Measurements from ENCODE around the gene XAGE2. TPM values are rescaled to one million over a fixed set of nuclear protein-coding genes. Genes with fewer than 3 reads are reported as not detected.

The XAGE2 gene
- total and polyA plus RNA-seq, 2 of the 4 experiments (the other 2 are of a cell fraction): not detected

DNA sequence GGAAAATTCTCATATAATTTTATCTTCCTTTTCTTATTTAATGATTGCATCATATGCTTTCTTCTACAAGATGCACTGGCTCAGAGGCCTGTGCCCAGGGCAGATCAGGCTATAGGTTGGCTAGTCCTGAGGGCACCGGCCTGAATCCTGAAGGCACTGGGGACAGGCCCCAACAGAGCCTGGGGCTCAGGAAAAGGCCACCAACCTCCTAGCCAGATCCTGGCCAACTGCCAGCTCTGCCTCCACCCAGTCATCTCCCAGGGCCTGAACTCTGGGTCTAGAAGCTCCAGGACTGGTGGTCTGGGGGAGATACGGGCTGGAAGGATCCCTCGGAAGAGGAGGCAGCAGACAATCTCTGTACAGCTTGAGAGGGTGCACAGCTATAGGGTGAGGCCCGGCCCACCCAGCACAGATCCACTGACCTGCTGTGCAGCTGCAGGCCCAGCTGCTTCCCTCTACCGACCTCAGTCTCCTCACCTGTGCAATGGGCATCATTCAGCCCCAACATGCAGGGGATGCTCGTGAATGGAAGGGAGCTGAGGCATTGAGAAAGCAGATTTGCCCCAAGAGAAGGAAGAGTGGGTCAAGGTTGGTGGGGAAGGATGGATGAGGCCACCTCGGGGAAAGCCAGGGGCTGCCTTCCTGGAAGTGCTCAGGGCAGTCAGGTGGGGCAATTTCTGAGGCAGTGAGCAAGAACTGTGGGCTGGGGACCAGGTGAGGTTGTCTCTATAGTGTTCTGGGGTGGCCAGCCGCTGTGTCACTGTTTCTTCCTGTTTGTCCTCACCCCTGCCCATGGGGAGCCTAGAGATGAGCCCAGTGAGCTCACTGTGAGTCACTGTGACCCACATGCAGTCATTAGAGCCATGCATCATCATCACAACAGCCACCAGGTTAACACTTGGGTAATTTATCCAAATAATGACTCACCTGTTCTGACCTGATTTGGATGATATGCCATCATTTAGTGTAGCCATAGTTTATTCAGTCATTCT lies 22.4 kb upstream of the XAGE2 start:
- Histone ChIP-seq H2BK15ac (ENCODE audit: low read depth, low read length) (no peak overlapping the region), H4K20me1 (ENCODE audit: insufficient read depth, low read length) (no peaks in the 10 kb centered on the region), H3K27me3 (ENCODE audit: control insufficient read depth, insufficient read depth, low read length) (peaks cover 8% of the 10 kb centered on the region), H3K4ac (ENCODE audit: low read depth, low read length) (no peak overlapping the region), H3K9me3 (ENCODE audit: control insufficient read depth, insufficient read depth, low read length) (no peaks in the 10 kb centered on the region), H3K4me3 (ENCODE audit: insufficient read depth, low read depth, low read length) (no peak overlapping the region), H2AK9ac (replicated peaks; ENCODE audit: low read depth, low read length, poor library complexity) (no peak overlapping the region), H4K91ac (ENCODE audit: insufficient read depth, low read depth, low read length) (no peak overlapping the region), H3K18ac (ENCODE audit: low read depth, low read length) (no peak overlapping the region), H2BK120ac (ENCODE audit: low read depth, low read length) (no peak overlapping the region), H4K8ac (ENCODE audit: low read depth in 2 of 2, low read length in 2 of 2) (no peak overlapping the region), H3K27ac (ENCODE audit: insufficient read depth, low read length) (no peak overlapping the region), H3K9ac (ENCODE audit: low read depth, low read length) (no peak overlapping the region), H3K4me1 (ENCODE audit: control insufficient read depth, insufficient read depth, low read length) (no peaks in the 10 kb centered on the region), H3K36me3 (ENCODE audit: control insufficient read depth, insufficient read depth, low read length) (no peaks in the 10 kb centered on the region), H3K14ac (replicated peaks; ENCODE audit: low read depth, low read length) (no peak overlapping the region), H3K56ac (ENCODE audit: extremely low read depth, insufficient read depth, low read length) (no peak overlapping the region), H2AK5ac (ENCODE audit: low read depth, low read length) (no peak overlapping the region), H2AFZ (replicated peaks; ENCODE audit: low read length, poor library complexity) (no peak overlapping the region), H3K23ac (ENCODE audit: low read depth, low read length) (no peak overlapping the region), H3K4me2 (ENCODE audit: low read depth, low read length) (no peak overlapping the region), H3K9me1 (ENCODE audit: insufficient read depth, low read length) (no peaks in the 10 kb centered on the region), H2BK5ac (ENCODE audit: low read depth, low read length, poor library complexity, severe bottlenecking) (no peak overlapping the region), H4K5ac (ENCODE audit: low read depth, low read length) (no peak overlapping the region), H2BK20ac (ENCODE audit: low read depth, low read length) (no peak overlapping the region), H3K79me1 (ENCODE audit: low read depth in 1 of 2, low read length in 2 of 2) (no peaks in the 10 kb centered on the region)
- in situ Hi-C loops (cut with MboI; ENCODE audit: low sequenced_read_pairs) (no loop called here), intact Hi-C loops (cut with micrococcal nuclease) (no loop called here), dilution Hi-C loops (cut with HindIII; ENCODE audit: low sequenced_read_pairs, unreplicated experiment) (no loop called here)
- WGBS, 2 experiments (ENCODE audit: extremely low coverage in 2 of 2, insufficient read length in 1 of 2): no CpG with 5 or more reads among the region's 8 CpGs
- CTCF ChIA-PET: interaction anchor here (0.6 kb wide), 2 partner anchors 18 to 577 kb away, joined by 3 to 7 read pairs; no protein-coding TSS in a partner anchor
- peak; percentile 4 for DNase-seq
- TF ChIP-seq MXI1 (IDR thresholded peaks at IDR 0.05; ENCODE audit: borderline replicate concordance, low read depth, low read length) (no peak), POLR2A (IDR thresholded peaks at IDR 0.05; ENCODE audit: low read depth, low read length) (no peak), RAD21 (IDR thresholded peaks at IDR 0.05; ENCODE audit: low read length) (no peak), CEBPB (IDR thresholded peaks at IDR 0.05; ENCODE audit: low read depth, low read length) (peak; percentile 47; the same call in 1 of the 2 replicates), CTCF (conservative IDR thresholded peaks at IDR 0.05; ENCODE audit: low read depth, low read length) (no peak)
- ATAC-seq (ENCODE audit: low read depth): no peak
- POLR2A ChIA-PET (ENCODE audit: unreplicated experiment): no interaction called here
- no TSS peak for BruUV-seq (replicated peaks)

Measured in IMR-90 (cell line).